DMS114 treated with DMSO at 0.1 percent for 48 hours (cell line): ENCODE data around the gene ATF6B.

Source experiments
- DNase-seq: peaks from one replicate; lab custom pipeline; 2025; ENCODE audit not compliant: unreplicated experiment; lab: John Stamatoyannopoulos, UW

The ATF6B gene

DNA sequence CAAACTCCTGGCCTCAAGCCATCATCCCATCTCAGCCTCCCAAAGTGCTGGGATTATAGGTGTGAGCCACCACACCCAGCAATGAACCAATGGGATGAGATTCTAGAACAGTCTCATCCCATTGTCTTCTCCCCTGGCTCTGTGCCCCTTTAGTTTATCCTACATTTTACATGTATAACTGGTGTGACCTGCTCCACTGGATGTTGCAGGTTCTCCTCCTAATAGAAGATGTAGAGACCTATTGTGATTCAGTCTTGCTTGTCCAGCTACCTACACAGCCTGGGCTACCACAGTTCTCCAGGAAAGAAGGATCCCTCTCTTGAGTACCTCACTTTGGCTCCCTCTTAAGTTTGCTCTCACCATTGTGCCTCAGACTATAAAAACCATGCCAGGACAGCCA lies 4.1 kb upstream of the ATF6B start:
- no peak for DNase-seq

DNA sequence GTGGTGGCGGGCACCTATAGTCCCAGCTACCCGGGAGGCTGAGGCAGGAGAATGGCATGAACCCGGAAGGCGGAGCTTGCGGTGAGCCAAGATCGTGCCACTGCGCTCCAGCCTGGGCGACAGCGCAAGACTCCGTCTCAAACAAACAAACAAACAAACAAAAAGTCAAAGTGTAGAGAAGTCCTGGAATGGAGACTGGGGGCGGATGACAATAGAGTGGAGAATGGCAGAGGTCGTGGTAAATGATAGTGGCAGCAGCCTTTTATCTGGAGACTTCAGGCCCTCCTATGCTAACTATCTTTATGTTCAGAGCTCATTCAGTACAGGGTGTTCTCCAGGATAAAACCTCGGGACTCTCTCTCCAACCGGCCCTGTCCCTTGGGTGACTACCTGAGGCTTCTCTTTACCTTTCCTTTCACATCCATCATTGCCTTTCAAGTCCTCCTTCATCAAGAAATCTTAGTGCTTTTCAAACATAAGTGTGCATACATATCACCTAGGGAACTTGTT lies 3.4 kb upstream of the ATF6B start:
- DNase-seq: no peak

DNA sequence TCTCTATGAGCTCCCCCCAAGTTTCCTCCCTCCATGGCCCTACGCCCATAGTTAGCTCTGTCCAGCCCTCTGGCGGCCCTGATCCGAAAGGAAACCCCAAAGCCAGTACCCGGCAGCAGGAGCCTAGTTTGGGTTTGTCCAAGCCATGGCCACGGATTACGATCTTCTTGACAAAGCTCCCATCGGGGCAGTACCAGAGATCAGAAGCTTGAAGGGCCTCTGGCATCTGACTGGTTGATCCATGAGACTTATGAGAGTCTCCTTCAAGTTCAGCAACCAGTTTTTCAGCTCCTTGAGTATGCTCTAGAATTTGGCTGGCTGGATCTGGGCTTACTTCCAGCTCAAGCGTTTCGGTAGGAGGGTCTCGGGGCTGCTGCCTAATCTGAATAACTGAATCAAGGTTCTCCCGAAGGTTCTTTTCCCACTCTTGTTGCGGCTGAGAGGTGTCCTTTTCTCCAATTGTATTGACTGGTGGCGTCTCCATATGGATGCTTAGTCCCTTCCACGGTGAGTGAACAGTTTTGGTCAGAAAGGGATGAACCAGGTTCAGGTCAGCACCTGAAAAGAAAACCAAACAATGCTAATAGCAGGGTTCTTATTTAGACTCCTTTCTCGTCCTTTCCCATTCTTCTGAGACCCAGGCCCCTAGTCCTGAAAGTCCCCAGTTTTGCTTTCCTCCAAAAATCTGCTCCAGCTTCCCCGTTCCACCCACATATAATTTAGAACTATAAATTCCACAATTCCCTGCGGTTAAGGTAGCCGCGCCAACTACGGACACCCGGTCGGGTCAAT lies 1.4 kb upstream of the ATF6B start:
- no peak for DNase-seq

DNA sequence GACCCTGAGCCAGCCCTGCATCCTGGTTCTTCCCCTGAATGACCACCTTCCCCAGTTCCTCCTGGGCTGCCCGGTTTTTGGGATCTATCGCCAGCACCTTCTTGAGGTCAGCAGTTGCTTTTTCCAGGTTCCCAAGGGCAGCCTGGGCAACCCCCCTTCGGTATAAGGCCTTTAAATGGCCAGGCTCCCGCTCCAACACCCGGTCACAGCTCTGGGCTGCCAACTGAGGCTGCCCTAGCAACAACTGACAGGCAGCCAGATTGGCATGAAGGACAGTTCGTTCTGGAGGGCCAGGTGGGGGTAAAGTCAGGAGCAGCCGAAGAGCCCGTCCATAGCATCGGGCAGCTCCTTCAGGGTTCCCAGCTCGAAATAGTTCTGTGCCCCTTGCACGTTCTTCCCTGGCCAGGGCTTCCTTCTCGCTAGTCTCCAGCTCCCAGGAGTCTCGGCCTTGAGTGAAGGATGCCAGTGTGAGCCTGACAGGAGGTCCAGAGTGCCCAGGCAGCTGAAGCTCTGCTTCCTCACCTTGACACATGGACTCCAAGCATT lies 778 bp upstream of the ATF6B start:
- no peak for DNase-seq

DNA sequence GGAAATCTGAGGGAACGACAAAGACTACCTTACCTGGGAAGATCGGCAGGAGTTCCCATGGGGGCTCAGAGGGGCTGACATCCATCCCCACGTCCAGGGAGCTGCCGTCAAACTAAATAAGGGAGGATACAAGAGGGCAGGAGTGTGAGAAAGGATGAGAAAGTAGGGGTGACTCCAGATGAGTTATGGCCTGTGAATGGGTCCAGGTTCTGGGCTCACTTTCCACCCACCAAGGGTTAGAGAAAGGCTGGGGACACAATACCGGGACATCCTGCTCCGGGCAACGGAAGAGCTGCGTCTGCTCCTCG lies 683 bp downstream of the ATF6B start:
- DNase-seq: no peak

DNA sequence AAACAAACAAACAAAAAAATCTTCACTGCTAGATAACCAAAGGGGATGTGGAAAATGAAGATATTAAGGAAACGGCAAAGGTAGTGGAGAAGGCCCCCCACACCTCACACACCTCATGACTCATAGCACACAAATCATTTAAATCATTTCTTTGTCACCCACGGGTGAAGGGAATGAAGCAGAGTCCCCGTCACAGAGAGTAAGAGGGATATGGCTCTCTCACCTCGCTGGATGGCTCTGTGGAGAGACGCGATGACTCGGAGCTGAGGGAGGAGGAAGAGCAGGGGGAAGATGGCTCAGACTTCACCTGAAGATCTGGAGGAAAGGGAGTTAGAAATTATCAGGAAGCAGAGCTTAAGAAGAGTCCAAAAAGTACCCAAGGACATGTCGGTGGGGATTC lies 1.2 kb downstream of the ATF6B start:
- no peak for DNase-seq

DNA sequence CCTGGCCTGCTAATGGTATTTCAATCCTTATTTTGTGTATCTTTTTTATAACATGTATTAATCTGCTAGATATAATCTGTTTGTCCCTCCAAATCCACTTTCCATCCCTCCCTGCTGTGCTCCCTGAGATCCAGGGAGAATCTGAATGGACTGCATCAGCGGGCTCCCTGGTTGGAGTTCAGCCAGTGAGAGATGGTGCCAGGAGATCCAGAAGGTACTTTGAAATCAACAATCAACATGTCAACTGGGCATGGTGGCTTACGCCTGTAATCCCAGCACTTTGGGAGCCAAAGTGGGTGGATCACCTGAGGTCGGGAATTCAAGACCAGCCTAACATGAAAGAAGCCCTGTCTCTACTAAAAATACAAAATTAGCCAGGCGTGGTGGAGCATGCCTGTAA lies 4.4 kb downstream of the ATF6B start:
- no peak for DNase-seq

DNA sequence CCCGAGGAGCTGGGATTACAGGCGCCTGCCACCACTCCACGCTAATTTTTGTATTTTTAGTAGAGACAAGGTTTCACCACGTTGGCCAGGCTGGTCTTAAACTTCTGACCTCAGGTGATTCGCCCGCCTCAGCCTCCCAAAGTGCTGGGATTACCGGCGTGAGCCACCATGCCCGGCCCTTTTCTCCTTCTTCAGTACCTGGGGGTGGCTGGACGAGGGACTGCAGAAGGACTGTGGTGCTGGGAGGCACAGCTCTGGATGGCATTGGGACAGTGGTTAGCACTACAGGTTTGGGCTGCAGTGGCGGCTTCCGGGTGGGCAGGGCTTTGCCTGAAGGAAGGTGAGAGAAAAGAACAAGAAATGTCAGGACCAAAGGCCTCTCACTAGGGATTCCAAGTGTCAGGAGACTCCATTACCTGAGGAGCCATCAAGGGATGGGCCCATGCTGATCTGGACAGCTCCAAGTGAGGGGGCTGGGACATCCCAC lies 7.4 kb downstream of the ATF6B start:
- no peak for DNase-seq

DNA sequence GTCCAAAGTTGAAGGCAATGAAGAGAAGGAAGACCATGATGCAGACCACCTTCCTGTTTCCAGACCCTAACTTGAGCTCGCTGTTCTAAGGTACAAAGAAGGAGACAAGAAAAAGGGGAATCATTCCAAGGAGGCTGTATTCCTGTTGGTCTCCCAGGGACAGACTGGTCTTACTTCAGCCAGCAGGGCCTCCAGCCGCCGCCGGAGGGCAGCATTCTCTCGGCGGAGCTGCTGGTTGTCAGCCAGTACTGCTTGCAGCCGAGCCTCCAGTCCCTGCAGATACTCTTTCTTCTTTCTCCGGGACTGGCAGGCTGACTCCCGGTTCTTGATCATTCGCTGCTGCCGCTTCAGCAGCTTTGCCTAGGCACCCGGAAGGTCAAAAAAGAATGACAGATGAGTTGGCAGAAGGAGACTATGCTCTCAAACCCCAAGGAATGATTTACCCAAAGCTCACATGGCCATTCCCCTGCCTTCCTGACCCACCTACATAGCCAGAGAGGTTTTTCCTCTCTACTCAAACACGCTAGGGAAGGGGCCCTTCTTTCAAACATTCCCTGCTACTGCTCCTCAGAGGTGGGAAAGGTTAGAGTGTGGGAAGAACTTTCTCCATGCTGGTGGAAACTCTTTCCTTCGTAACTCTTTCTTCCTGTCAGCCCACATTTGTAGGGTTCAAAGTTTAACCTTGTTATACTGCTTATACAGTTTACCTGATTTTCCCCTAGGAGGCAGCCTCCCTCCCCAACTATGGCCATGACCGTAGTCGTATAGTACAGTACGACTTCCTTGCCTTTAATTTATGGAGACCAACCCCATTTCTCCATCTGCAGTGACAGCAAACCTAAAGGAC lies 9.0 kb downstream of the ATF6B start:
- peak; percentile 82 for DNase-seq

DNA sequence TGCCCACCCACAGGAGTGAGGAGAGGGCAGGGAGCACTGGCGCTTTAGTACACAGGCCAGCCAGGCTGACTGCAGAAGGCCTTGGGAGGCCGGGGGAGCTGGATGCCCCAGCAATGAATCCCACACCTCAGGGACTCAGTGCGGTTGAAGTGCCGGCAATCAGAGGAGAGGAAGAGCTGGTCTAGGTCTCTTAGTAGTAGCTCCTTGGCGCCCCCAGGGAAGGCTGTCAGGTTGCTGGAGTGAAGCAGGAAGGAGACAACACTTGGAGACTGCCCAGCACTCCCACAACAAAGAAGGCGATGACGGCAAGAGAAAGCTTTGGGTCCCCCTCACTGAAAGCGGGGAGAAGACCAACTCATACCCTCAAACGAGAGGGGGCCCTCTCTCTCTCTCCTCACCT lies 10.6 kb downstream of the ATF6B start:
- no peak for DNase-seq

DNA sequence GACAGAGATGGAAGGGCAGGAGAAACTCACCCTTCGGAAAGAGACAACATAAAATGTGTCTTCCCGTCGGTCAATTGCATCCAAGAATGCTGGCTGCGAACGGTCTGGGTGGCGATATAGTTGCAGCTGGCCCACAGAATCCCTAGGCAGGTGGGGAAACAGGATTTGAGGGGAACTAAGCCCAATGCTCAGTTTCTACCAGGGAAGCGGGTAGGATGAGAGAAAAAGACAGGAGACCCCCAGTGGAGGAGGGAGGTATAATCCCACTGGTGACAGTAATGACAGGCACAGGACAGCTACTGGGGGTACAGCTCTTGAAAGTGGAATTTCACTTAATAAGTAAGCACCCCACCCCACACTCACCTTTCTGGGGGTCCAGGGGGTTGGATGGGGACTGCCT lies 11.4 kb downstream of the ATF6B start:
- peak; percentile 34 for DNase-seq

DNA sequence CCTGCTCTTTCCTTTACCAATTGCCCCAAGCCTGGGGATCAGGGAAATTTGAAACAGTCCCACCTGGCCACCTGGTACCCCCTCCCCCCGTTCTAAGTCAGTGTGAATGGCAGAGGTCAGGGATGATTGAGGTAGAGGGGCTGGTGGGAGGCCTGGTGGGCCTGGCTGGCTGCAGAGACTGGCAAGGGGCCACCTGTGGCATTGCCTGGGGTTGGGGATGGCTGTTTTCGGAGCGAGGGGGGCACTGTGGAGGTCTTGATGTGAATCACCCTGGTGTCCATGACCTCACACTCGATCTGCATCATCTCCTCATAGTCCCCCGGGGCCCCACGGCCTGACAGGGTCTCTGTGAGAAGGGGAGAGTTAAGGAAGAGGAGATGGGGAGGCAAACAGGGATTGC lies 12.4 kb downstream of the ATF6B start:
- no peak for DNase-seq

DNA sequence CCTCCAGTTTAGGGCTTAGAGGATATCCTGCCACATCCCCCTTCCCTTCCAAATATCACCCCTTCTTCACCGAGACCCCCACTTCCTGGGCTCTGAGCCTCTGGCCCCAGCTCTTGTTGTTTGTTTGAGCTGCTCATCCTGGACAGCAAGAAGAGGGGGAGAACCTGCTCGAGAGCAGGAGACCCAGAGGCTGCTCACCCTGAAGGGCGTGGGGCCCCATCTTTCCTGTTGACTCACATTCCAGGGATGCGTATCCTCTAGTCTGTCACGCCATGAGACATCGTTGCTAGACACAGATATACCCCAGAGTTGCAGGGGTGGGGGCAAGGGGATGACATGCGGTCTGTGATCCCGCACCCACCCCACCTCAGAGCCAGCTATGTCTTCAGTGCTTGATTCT lies 13.2 kb downstream of the ATF6B start:
- DNase-seq: no peak

DNA sequence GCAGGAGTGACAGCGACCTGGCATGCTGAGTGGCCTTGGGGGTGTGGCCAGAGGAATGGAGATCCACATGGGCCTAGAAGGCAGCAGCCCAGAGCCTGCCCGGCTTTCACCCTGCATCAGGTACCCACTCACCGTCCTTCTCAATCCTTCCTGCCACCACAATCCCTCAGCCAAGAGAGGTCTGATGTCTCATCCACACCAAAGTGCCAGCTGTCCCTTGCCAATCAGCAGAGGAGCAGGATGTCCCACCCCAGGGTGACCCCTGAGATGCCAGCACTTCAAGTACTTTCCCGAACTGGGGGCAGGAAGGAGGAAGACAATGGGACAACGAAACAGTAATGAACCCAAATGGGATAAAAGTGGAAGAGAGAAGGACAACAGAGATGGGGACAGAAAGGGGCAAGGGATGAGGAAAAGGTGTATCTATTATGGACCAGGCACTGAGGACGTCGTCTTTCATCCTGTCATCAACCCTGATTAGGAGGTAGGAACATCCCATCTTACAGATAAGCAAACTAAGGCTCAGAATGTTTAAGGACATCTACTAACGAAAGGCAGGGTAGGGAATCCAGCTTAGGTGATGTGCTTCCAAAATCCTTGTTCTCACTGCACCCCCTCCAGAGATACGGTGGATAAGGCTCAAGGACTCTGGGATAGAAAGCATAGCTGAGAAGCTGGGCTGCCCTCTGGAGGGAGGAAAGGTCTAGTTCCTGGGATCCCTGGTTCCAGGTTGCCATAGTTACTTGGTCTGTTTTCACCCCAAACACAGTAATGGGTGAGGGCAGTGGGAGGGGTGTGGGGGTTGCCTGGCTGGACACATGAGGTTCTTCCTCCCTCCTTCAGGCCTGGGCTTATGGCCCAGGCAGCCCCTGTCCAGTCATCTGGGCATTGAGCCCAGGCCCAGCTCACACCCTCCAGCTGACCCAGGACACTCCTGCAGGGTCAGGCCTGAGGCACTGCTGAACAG lies 14.4 kb downstream of the ATF6B start:
- no peak for DNase-seq

DNA sequence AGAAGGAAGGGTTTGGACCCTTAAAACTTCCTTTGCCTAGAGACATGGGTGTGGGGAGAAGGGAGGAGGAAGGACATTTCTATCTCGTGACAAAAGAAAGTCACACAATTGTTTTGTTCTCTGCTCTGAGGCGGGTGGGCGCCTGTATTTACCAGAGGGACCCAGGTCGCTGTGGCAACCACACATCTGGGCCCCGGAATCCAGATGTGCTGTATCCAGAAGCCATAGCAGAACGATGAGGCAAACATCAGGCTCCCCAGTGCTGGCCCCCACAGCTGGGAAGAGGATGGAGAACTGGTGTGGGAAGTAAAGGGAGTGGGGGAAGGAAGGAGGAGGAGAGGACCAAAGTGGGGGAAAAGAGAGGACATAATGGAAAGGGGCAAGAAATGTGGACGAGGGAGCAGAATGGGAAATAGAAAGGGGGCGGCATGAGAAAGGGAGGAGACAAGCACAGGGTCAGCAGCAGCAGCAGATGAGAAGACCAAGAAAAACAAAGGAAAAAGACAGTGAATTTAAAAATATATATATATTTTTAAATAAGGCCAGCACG lies 15.5 kb downstream of the ATF6B start:
- no peak for DNase-seq

DNA sequence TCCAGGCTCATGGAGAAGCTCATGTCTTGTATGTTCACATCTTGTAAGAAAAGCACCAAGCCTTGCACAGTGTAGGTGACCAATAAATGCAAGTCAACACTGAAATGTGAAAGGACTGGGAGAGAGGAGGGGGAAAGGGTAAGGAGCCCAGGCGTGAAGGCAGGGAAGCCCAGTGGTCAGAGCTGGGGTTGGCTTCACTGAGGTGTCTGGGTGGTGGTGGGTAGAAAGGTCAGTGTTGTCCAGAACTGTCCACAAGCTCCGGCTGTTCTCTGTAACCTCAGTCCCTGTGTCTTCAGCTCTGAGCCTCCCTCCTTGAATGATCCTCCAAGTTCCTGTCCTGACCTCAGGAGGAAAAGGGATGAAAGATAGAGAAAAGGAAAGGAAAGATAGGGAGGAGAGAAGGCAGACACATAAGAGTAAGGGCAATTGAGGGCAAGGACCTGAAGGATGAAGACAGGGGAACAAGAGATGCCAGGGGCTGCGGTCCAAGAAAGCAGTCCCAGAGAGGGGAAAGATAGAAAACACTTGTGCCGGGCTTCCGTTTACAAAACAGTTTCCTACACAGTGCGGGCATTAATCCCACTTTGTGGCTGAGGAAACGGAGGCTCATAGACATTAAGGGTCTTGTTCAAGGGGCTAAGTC lies 16.5 kb downstream of the ATF6B start:
- DNase-seq: no peak

DNA sequence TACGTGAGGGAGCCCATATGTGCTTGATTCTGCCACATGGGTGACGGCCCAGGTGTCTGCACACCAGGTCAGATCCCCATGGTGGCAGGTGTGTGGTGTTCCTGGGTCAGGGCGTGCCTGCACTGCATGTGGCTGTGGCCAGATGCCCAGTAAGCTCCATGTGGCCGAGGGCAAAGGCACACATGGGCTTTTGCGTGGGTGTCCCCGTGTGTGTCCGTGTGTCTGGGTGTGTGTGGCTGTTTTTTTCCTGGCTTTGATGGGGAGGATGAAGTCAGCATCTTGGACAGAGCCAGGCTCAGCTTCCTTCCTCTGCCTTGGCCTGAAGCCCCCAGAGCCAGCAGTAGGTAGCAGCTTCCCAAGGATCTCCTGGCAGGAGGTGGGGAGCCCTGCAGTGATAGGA lies 17.4 kb downstream of the ATF6B start:
- no peak for DNase-seq

DNA sequence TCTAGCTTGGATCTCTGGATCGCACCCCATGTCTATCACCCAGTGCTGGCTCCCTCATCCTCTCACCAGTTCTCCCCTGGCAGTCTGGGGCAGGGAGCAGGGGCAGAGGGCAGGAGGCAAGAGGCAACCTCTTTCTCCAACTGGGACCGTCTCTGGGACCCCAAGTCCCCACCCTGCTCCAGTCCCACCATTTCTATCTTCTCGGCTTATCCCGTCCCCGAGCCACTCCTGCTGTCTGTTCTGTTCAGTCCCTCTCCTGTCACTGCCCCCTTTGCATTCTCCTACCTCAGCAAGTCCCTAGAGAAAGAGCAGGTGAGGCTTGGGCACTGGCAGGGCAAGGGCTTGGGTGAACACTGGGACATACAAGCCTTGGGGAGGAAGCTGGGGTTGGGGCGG lies 18.3 kb downstream of the ATF6B start:
- DNase-seq: no peak

DNA sequence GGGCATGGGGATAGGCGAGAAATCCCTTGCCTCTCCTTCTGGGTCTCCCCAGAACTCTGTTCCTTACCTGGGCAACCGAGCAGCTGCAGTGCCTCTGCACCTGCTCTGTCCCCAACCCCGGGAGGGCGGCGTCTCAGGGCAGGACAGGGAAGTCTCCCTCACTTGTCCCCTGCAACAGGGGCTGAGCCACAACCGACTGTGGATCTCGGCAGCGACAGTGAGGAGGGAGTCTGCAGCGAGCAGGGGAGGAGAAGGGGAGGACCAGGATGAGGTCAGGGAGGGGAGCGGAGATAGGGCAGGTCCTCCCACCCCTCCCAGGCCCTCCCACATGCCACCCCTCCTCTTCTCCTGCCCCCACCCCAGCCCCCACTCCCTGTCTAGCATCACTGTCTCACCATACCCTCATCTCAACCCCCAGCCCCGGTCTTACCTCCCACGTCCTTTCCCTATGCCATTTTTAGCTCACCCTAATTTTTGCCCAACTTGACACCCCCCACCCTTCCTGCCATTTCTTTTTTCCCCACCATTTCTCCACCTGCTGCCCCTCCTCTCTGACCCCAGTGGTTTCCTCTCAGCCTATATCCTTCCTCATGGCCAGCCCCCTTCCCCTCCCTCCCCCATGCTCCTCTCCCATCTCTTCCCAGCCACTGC lies 18.8 kb downstream of the ATF6B start, which contains the start of gene TNXB:
Gene TNXB (minus strand): TSS at position 225 of the 651 bp plus-strand sequence. CDS start 11,140 bp downstream, outside the sequence.
- no peak for DNase-seq
